T47D (cell line): ENCODE data around the gene DCHS1.
A peak's percentile ranks its signal among the peaks of the same experiment; 100 is the strongest.

Experiments
- DNase-seq, 2 experiments: peaks; one replicate each; pipeline versions ENCODE4 v3.0.0 to v3.0.0-alpha.2; 2011 to 2012; ENCODE audit warnings: low read depth in 1 of 2, low spot score in 1 of 2
- JUND ChIP-seq: IDR thresholded peaks from 2 replicates; pipeline ENCODE4 v1.6.1; 2012; ENCODE audit warnings: low read depth
- in situ Hi-C: cut with HindIII; loops from 2 replicates; pipeline ENCODE4 v1.10.0; 2016; ENCODE audit warnings: low sequenced_read_pairs, low pct_unique_long_range_greater_than_20kb

Gene DCHS1

GRCh38 chr11:6609502-6610015 is 46.0 kb downstream of the DCHS1 start:
- no peak for TF ChIP-seq JUND
- no peak for DNase-seq
- in situ Hi-C loops: no loop called here

- no peak for DNase-seq
- no peak for TF ChIP-seq JUND
- in situ Hi-C loops: no loop called here
Measured at GRCh38 chr11:6608726-6609501, 46.7 kb downstream of the DCHS1 start.

GRCh38 chr11:6608011-6608410 is 47.6 kb downstream of the DCHS1 start:
- no peak for DNase-seq
- in situ Hi-C loops: no loop called here
- no peak for TF ChIP-seq JUND

GRCh38 chr11:6607190-6607795 is 48.3 kb downstream of the DCHS1 start:
- in situ Hi-C loops: no loop called here
- no peak for DNase-seq
- TF ChIP-seq JUND: no peak

- DNase-seq: peak; percentile 54 to 75
- in situ Hi-C loops: no loop called here
- TF ChIP-seq JUND: peak; percentile 8; the same call in 1 of the 2 replicates
Measured at GRCh38 chr11:6606471-6607189, 49.0 kb downstream of the DCHS1 start.

- no peak for DNase-seq
- in situ Hi-C loops: no loop called here
- TF ChIP-seq JUND: no peak
Measured at GRCh38 chr11:6604790-6605189, 50.8 kb downstream of the DCHS1 start.

- no peak for TF ChIP-seq JUND
- in situ Hi-C loops: no loop called here
- peak in 1 of 2 experiments; percentile 56 for DNase-seq
Measured at GRCh38 chr11:6604081-6604626, 51.5 kb downstream of the DCHS1 start.

- in situ Hi-C loops: no loop called here
- peak; percentile 77 to 89 for DNase-seq
- TF ChIP-seq JUND: no peak
Measured at GRCh38 chr11:6603287-6604080, 52.1 kb downstream of the DCHS1 start, which contains the start of the genes ILK and RRP8. TSS of gene ILK (plus strand) at chr11:6603774. CDS start at chr11:6604272, 498 bp downstream. TSS of gene RRP8 (minus strand) at chr11:6603616. CDS start at chr11:6603502, 114 bp downstream.

GRCh38 chr11:6602096-6602940 is 53.3 kb downstream of the DCHS1 start:
- no peak for TF ChIP-seq JUND
- in situ Hi-C loops: no loop called here
- DNase-seq: no peak

- in situ Hi-C loops: no loop called here
- no peak for DNase-seq
Measured at GRCh38 chr11:6601041-6601461, 54.6 kb downstream of the DCHS1 start.

GRCh38 chr11:6599881-6600390 is 55.7 kb downstream of the DCHS1 start:
- no peak for DNase-seq
- TF ChIP-seq JUND: no peak
- in situ Hi-C loops: no loop called here

More at GRCh38 chr11:6601041-6601461, 54.6 kb downstream of the DCHS1 start:
- no peak for TF ChIP-seq JUND
